ENCODE measurements around the gene SKAP2.
A peak's percentile ranks its signal among the peaks of the same experiment; 100 is the strongest.

Gene SKAP2

DNA sequence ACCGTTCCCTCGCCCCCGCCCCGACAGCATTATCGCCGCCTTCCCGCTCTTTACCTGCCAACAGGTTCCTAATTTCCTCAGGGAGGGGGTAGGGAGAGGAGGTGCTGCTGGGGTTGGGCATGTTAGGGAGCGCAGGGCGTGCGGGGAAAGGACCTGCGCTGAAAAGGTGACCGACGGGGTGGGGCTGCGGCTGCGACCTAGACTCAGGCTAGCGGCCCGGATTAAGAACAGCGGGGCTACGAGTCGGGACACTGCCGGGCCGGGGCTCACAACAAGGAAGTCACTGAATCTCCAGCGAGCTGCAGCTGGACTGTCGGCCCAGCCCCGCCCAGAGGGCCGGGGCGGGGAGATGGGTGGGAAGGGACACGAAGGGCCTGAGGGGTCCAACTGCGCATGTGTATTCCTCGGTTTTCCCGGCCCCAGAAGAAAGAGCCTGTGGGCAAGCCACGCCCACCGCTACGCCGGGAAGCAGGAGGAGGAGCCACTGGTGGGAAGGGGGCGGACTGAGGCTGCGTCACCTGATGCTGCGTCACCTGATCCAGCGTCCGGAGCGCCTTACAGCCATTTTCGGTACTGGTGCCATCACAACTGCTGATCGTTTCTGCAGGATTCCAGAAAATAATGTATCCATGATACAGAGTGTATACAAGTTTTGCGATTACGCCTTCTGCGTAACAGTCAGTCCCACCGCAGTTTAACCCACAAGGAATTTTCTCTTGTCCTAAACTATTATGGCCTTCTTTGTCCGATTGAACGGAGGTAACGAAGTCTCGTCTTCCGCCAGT is at the start of gene SKAP2 (continued):
- TF ChIP-seq, protein P1, sequence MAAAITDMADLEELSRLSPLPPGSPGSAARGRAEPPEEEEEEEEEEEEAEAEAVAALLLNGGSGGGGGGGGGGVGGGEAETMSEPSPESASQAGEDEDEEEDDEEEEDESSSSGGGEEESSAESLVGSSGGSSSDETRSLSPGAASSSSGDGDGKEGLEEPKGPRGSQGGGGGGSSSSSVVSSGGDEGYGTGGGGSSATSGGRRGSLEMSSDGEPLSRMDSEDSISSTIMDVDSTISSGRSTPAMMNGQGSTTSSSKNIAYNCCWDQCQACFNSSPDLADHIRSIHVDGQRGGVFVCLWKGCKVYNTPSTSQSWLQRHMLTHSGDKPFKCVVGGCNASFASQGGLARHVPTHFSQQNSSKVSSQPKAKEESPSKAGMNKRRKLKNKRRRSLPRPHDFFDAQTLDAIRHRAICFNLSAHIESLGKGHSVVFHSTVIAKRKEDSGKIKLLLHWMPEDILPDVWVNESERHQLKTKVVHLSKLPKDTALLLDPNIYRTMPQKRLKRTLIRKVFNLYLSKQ (tag by site-specific recombination; IDR thresholded peaks at IDR 0.05; ENCODE audit: borderline replicate concordance), result no peak
- TF ChIP-seq ZNF510 (tag by site-specific recombination; IDR thresholded peaks at IDR 0.05; ENCODE audit: insufficient replicate concordance) (no peak), SCRT1 (tag by site-specific recombination; IDR thresholded peaks at IDR 0.05; ENCODE audit: borderline replicate concordance) (peak; percentile 92), ZFP3 (tag by site-specific recombination; IDR thresholded peaks at IDR 0.05; ENCODE audit: low read depth) (no peak), ZNF701 (tag by site-specific recombination; IDR thresholded peaks at IDR 0.05) (no peak), ZNF664 (tag by site-specific recombination; IDR thresholded peaks at IDR 0.05) (no peak), ZNF324 (tag by site-specific recombination; IDR thresholded peaks at IDR 0.05) (peak; percentile 22; the same call in 1 of the 2 replicates), ZNF121 (tag by site-specific recombination; IDR thresholded peaks at IDR 0.05) (no peak), TSHZ1 (tag by site-specific recombination; IDR thresholded peaks at IDR 0.05; ENCODE audit: borderline replicate concordance) (no peak), ZNF362 (tag by site-specific recombination; IDR thresholded peaks at IDR 0.05) (no peak), ZNF707 (tag by site-specific recombination; IDR thresholded peaks at IDR 0.05) (no peak), ZNF184 (tag by site-specific recombination; IDR thresholded peaks at IDR 0.05) (no peak), ZNF202 (tag by site-specific recombination; IDR thresholded peaks at IDR 0.05; ENCODE audit: borderline replicate concordance) (no peak), ZBTB1 (tag by site-specific recombination; IDR thresholded peaks at IDR 0.05) (0 out of 2 replicates have a peak, but pooled peaks have one; percentile 68), TRIM28 (IDR thresholded peaks at IDR 0.05; ENCODE audit: borderline replicate concordance, low read length) (no peak), REST (tag by site-specific recombination; IDR thresholded peaks at IDR 0.05) (no peak), MYNN (tag by site-specific recombination; IDR thresholded peaks at IDR 0.05; ENCODE audit: borderline replicate concordance) (no peak), YY2 (tag by site-specific recombination; IDR thresholded peaks at IDR 0.05) (0 out of 2 replicates have a peak, but pooled peaks have one; percentile 33), ZNF423 (tag by site-specific recombination; IDR thresholded peaks at IDR 0.05) (no peak), OVOL3 (tag by site-specific recombination; IDR thresholded peaks at IDR 0.05) (no peak), ZNF248 (tag by site-specific recombination; IDR thresholded peaks at IDR 0.05) (no peak), ZNF747 (tag by site-specific recombination; IDR thresholded peaks at IDR 0.05) (no peak), ZNF280D (tag by site-specific recombination; IDR thresholded peaks at IDR 0.05) (no peak)
- TF ChIP-seq, protein P2, sequence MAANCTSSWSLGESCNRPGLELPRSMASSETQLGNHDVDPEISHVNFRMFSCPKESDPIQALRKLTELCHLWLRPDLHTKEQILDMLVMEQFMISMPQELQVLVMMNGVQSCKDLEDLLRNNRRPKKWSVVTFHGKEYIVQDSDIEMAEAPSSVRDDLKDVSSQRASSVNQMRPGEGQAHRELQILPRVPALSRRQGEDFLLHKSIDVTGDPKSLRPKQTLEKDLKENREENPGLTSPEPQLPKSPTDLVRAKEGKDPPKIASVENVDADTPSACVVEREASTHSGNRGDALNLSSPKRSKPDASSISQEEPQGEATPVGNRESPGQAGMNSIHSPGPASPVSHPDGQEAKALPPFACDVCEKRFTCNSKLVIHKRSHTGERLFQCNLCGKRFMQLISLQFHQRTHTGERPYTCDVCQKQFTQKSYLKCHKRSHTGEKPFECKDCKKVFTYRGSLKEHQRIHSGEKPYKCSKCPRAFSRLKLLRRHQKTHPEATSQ (tag by site-specific recombination; IDR thresholded peaks at IDR 0.05), result no peak
- TF ChIP-seq, protein P3, sequence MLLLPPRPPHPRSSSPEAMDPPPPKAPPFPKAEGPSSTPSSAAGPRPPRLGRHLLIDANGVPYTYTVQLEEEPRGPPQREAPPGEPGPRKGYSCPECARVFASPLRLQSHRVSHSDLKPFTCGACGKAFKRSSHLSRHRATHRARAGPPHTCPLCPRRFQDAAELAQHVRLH (tag by site-specific recombination; IDR thresholded peaks at IDR 0.05), result no peak
